GM13977 (cell line): ENCODE results near the gene TEF.

ENCODE experiments used
- DNase-seq: peaks from one replicate; pipeline ENCODE4 v3.0.0; 2012; ENCODE audit warnings: low spot score
- in situ Hi-C: fragments of 300-500 bp; cut with MboI; formaldehyde crosslinking; loops from one replicate; pipeline ENCODE4 v1.12.0; 2022; ENCODE audit warnings: low sequenced_read_pairs, low pct_unique_long_range_greater_than_20kb, mixed read lengths, inconsistent platforms; ENCODE audit not compliant: unreplicated experiment
- TF ChIP-seq, protein P1 (sequence below): IDR thresholded peaks from 2 replicates; pipeline ENCODE4 v1.5.1; 2012; ENCODE audit warnings: mild to moderate bottlenecking, control low read depth; ENCODE audit not compliant: insufficient read depth; ENCODE audit errors: extremely low read depth, missing control alignments

Gene TEF

GRCh38 chr22:41447435-41448188 lies 65.9 kb downstream of the TEF start:
- in situ Hi-C loops, result no loop called here
- DNase-seq, result peak; percentile 55
- TF ChIP-seq, protein P1, sequence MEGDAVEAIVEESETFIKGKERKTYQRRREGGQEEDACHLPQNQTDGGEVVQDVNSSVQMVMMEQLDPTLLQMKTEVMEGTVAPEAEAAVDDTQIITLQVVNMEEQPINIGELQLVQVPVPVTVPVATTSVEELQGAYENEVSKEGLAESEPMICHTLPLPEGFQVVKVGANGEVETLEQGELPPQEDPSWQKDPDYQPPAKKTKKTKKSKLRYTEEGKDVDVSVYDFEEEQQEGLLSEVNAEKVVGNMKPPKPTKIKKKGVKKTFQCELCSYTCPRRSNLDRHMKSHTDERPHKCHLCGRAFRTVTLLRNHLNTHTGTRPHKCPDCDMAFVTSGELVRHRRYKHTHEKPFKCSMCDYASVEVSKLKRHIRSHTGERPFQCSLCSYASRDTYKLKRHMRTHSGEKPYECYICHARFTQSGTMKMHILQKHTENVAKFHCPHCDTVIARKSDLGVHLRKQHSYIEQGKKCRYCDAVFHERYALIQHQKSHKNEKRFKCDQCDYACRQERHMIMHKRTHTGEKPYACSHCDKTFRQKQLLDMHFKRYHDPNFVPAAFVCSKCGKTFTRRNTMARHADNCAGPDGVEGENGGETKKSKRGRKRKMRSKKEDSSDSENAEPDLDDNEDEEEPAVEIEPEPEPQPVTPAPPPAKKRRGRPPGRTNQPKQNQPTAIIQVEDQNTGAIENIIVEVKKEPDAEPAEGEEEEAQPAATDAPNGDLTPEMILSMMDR, result no peak

GRCh38 chr22:41448189-41448808 lies 66.6 kb downstream of the TEF start:
- in situ Hi-C loops, result no loop called here
- peak; percentile 91 for DNase-seq
- TF ChIP-seq, protein P1, result no peak
